ENCODE data around the gene DNAH2.

Gene DNAH2

DNA sequence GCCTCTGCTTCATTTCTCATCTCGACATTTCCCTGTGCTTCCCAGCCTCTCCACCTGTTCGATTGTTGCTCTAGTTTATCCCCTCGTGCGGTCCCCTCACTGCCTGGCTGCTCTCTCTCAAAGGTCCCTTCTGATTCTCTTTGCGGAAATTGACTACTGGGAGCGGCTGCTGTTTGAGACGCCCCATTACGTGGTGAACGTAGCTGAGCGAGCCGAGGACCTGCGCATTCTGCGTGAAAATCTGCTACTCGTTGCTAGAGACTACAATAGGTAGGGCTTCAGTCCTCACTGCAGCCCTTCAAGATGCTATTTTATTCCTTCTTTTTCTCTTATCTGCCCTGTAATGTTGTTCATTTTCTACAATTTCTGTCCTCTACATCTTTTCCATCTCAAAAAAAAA, 39.4 kb downstream of the DNAH2 start:
- Histone ChIP-seq H2AFZ (ENCODE audit: low read depth, low read length, severe bottlenecking) (no peak overlapping the region), H3K27ac (ENCODE audit: low read depth, low read length) (no peak overlapping the region), H3F3A (ENCODE audit: insufficient read depth) (no peaks in the 10 kb centered on the region), H3K9me3 (ENCODE audit: insufficient read depth, low read length) (no peaks in the 10 kb centered on the region), H3K9ac (ENCODE audit: low read length) (no peak overlapping the region), H3K9me2 (replicated peaks; ENCODE audit: insufficient read depth, low read length) (no peaks in the 10 kb centered on the region), H3K4me3 (ENCODE audit: insufficient read depth, low read length, poor library complexity, severe bottlenecking) (no peak overlapping the region), H3K4me2 (ENCODE audit: low read depth, low read length, poor library complexity, severe bottlenecking) (no peak overlapping the region), H3K79me2 (ENCODE audit: insufficient read depth, low read length) (no peaks in the 10 kb centered on the region), H4K20me1 (ENCODE audit: low read depth, low read length) (no peaks in the 10 kb centered on the region), H3K36me3 (ENCODE audit: low read length) (no peaks in the 10 kb centered on the region), H3K27me3 (ENCODE audit: low read length) (no peaks in the 10 kb centered on the region)
- TF ChIP-seq EZH2phosphoT487 (conservative IDR thresholded peaks at IDR 0.05; ENCODE audit: low read length), result no peak
- TF ChIP-seq, protein P1, sequence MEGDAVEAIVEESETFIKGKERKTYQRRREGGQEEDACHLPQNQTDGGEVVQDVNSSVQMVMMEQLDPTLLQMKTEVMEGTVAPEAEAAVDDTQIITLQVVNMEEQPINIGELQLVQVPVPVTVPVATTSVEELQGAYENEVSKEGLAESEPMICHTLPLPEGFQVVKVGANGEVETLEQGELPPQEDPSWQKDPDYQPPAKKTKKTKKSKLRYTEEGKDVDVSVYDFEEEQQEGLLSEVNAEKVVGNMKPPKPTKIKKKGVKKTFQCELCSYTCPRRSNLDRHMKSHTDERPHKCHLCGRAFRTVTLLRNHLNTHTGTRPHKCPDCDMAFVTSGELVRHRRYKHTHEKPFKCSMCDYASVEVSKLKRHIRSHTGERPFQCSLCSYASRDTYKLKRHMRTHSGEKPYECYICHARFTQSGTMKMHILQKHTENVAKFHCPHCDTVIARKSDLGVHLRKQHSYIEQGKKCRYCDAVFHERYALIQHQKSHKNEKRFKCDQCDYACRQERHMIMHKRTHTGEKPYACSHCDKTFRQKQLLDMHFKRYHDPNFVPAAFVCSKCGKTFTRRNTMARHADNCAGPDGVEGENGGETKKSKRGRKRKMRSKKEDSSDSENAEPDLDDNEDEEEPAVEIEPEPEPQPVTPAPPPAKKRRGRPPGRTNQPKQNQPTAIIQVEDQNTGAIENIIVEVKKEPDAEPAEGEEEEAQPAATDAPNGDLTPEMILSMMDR (IDR thresholded peaks at IDR 0.05; ENCODE audit: insufficient read depth, low read length, poor library complexity, severe bottlenecking), result no peak

DNA sequence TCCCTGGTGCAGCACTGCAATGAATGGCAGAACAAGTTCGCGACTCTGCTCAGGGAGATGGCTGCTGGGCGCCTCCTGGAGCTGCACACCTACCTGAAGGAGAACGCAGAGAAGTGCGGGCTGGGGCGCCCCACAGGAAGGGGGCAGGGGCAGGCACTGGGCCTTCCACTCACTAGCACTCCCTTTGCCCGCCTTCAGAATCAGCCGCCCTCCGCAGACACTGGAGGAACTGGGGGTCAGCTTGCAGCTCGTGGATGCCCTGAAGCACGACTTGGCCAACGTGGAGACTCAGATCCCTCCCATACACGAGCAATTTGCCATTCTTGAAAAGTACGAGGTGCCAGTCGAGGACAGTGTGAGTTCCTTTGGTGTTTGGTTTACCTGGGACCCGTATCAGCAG, 46.4 kb downstream of the DNAH2 start:
- Histone ChIP-seq H2AFZ (ENCODE audit: low read depth, low read length, severe bottlenecking) (no peak overlapping the region), H3K79me2 (ENCODE audit: insufficient read depth, low read length) (no peaks in the 10 kb centered on the region), H3K4me2 (ENCODE audit: low read depth, low read length, poor library complexity, severe bottlenecking) (no peak overlapping the region), H3K27me3 (ENCODE audit: low read length) (no peaks in the 10 kb centered on the region), H3K9ac (ENCODE audit: low read length) (no peak overlapping the region), H3K9me3 (ENCODE audit: insufficient read depth, low read length) (no peaks in the 10 kb centered on the region), H3K9me2 (replicated peaks; ENCODE audit: insufficient read depth, low read length) (no peaks in the 10 kb centered on the region), H3F3A (ENCODE audit: insufficient read depth) (no peaks in the 10 kb centered on the region), H3K4me3 (ENCODE audit: insufficient read depth, low read length, poor library complexity, severe bottlenecking) (no peak overlapping the region), H3K27ac (ENCODE audit: low read depth, low read length) (no peak overlapping the region), H4K20me1 (ENCODE audit: low read depth, low read length) (no peaks in the 10 kb centered on the region), H3K36me3 (ENCODE audit: low read length) (no peaks in the 10 kb centered on the region)
- TF ChIP-seq, protein P1 (IDR thresholded peaks at IDR 0.05; ENCODE audit: insufficient read depth, low read length, poor library complexity, severe bottlenecking), result no peak
- TF ChIP-seq EZH2phosphoT487 (conservative IDR thresholded peaks at IDR 0.05; ENCODE audit: low read length), result no peak

DNA sequence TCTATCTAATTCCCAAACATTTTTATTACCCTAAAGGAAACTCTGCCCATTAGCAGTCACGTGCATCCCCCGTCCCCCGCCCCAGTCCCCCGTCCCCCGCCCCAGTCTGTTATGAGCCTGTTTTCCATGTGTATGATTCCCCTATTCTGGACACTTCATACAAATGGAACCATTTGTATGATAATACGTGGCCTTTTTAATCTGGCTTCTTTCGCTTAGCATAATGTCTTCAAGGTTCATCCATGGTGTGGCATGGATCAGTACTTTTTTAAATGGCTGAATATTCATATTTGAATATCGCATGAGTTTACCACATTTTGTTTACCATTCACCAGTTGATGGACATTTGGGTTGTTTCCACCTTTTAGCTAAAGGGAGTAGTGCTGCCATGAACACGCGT, 49.5 kb downstream of the DNAH2 start:
- Histone ChIP-seq H3K9ac (ENCODE audit: low read length) (no peak overlapping the region), H3K4me2 (ENCODE audit: low read depth, low read length, poor library complexity, severe bottlenecking) (no peak overlapping the region), H3K9me3 (ENCODE audit: insufficient read depth, low read length) (no peaks in the 10 kb centered on the region), H2AFZ (ENCODE audit: low read depth, low read length, severe bottlenecking) (no peak overlapping the region), H3F3A (ENCODE audit: insufficient read depth) (no peaks in the 10 kb centered on the region), H3K36me3 (ENCODE audit: low read length) (no peaks in the 10 kb centered on the region), H3K9me2 (replicated peaks; ENCODE audit: insufficient read depth, low read length) (no peaks in the 10 kb centered on the region), H4K20me1 (ENCODE audit: low read depth, low read length) (no peaks in the 10 kb centered on the region), H3K27me3 (ENCODE audit: low read length) (no peaks in the 10 kb centered on the region), H3K27ac (ENCODE audit: low read depth, low read length) (no peak overlapping the region), H3K4me3 (ENCODE audit: insufficient read depth, low read length, poor library complexity, severe bottlenecking) (no peak overlapping the region), H3K79me2 (ENCODE audit: insufficient read depth, low read length) (no peaks in the 10 kb centered on the region)
- TF ChIP-seq EZH2phosphoT487 (conservative IDR thresholded peaks at IDR 0.05; ENCODE audit: low read length), result no peak
- TF ChIP-seq, protein P1 (IDR thresholded peaks at IDR 0.05; ENCODE audit: insufficient read depth, low read length, poor library complexity, severe bottlenecking), result no peak

Measured in SU-DHL-6 (cell line).